HT1080 (cell line): ENCODE data around the gene ENPP3. TPM values are rescaled to one million over a fixed set of nuclear protein-coding genes. Genes with fewer than 3 reads are reported as not detected.
A peak's percentile ranks its signal among the peaks of the same experiment; 100 is the strongest.

ENCODE experiments used
- DNase-seq: peaks from one replicate; pipeline ENCODE4 v3.0.0-alpha.2; 2015; ENCODE audit warnings: low read depth
- total RNA-seq: library from RNA; depleted of rRNA; stranded (reverse); fragments of >200 nt; shearing (Covaris generic); gene quantifications from 2 replicates; pipeline ENCODE4 v1.2.3, GENCODE V29; 2014

ENPP3 gene
- total RNA-seq, 1 experiment from 2014 or later, result 0.05 TPM

- DNase-seq, result no peak
Measured at GRCh38 chr6:131764350-131764749, 127.2 kb downstream of the ENPP3 start.

GRCh38 chr6:131765081-131765803 is 128.1 kb downstream of the ENPP3 start:
- DNase-seq, result peak; percentile 61

- DNase-seq, result no peak
Measured at GRCh38 chr6:131765804-131766135, 128.7 kb downstream of the ENPP3 start.

- no peak for DNase-seq
Measured at GRCh38 chr6:131766631-131767030, 129.5 kb downstream of the ENPP3 start.

GRCh38 chr6:131768964-131769363 is 131.9 kb downstream of the ENPP3 start:
- DNase-seq, result no peak

GRCh38 chr6:131769385-131770141 is 132.5 kb downstream of the ENPP3 start:
- DNase-seq, result no peak

GRCh38 chr6:131770776-131771175 is 133.7 kb downstream of the ENPP3 start:
- DNase-seq, result no peak

- DNase-seq, result no peak
Measured at GRCh38 chr6:131773284-131773950, 136.3 kb downstream of the ENPP3 start.

- DNase-seq, result no peak
Measured at GRCh38 chr6:131775886-131776285, 138.8 kb downstream of the ENPP3 start.

- DNase-seq, result no peak
Measured at GRCh38 chr6:131776985-131777384, 139.9 kb downstream of the ENPP3 start.

GRCh38 chr6:131778169-131778568 is 141.1 kb downstream of the ENPP3 start:
- no peak for DNase-seq

- DNase-seq, result no peak
Measured at GRCh38 chr6:131779304-131779703, 142.2 kb downstream of the ENPP3 start.

GRCh38 chr6:131780600-131780999 is 143.5 kb downstream of the ENPP3 start:
- DNase-seq, result no peak

- DNase-seq, result no peak
Measured at GRCh38 chr6:131781687-131782086, 144.6 kb downstream of the ENPP3 start.

- DNase-seq, result peak; percentile 18
Measured at GRCh38 chr6:131782764-131783163, 145.7 kb downstream of the ENPP3 start.

- DNase-seq, result no peak
Measured at GRCh38 chr6:131784561-131784960, 147.5 kb downstream of the ENPP3 start.

- peak; percentile 37 for DNase-seq
Measured at GRCh38 chr6:131787079-131787478, 150.0 kb downstream of the ENPP3 start.

- DNase-seq, result peak; percentile 15
Measured at GRCh38 chr6:131787766-131788712, 150.9 kb downstream of the ENPP3 start.

GRCh38 chr6:131789219-131789618 is 152.1 kb downstream of the ENPP3 start:
- DNase-seq, result peak; percentile 90

- no peak for DNase-seq
Measured at GRCh38 chr6:131791476-131791875, 154.4 kb downstream of the ENPP3 start.

GRCh38 chr6:131792091-131792496 is 155.0 kb downstream of the ENPP3 start:
- peak; percentile 99 for DNase-seq
